Measurements from ENCODE around the gene TENT4B. TPM values are rescaled to one million over a fixed set of nuclear protein-coding genes. Genes with fewer than 3 reads are reported as not detected.

Gene TENT4B
- total RNA-seq, 1 experiment from 2014 or later: 13.0 TPM

- no peaks in the 10 kb centered on the region for H3K23me2 ChIP-seq (ENCODE audit: insufficient read length, low read depth, low read length, poor library complexity, severe bottlenecking)
- no peak overlapping the region for H2BK12ac ChIP-seq (ENCODE audit: insufficient read length, low read depth, low read length)
- TF ChIP-seq CTCF (conservative IDR thresholded peaks at IDR 0.05): no peak
- WGBS (ENCODE audit: extremely low coverage, insufficient read length, low lambda C conversion rate): no CpG with 5 or more reads among the region's 3 CpGs
- peaks cover 14% of the 10 kb centered on the region for H3K79me1 ChIP-seq (ENCODE audit: insufficient read depth, low read depth, low read length, poor library complexity, severe bottlenecking)
- no peak overlapping the region for H2BK5ac ChIP-seq (ENCODE audit: insufficient read length, low read length)
- no peak overlapping the region for H3K14ac ChIP-seq (ENCODE audit: insufficient read depth, low read length)
- no peak overlapping the region for H2AFZ ChIP-seq (ENCODE audit: low read length)
- H3K27ac ChIP-seq (ENCODE audit: insufficient read length, low read depth, low read length): no peak overlapping the region
- Mint-ChIP-seq H3K4me3 (no peak overlapping the region), H3K27ac (no peak overlapping the region; a peak in 1 of 7 replicates), H3K36me3 (ENCODE audit: insufficient read depth in 1 of 3, low read depth in 3 of 3) (no peaks in the 10 kb centered on the region), H3K4me1 (peaks cover 12 to 19% of the 10 kb centered on the region in 2 experiments), H3K9me3 (no peaks in the 10 kb centered on the region), H3K27me3 (ENCODE audit: low read depth) (no peaks in the 10 kb centered on the region)
- no peak overlapping the region for H2BK120ac ChIP-seq (ENCODE audit: low read depth, low read length, poor library complexity, severe bottlenecking)
- no peak overlapping the region for H3T11ph ChIP-seq (ENCODE audit: low read length)
- H3K4me1 ChIP-seq (ENCODE audit: insufficient read depth, low read length): peaks cover 2% of the 10 kb centered on the region; the same call in 1 of the 2 replicates
- H3K23ac ChIP-seq (ENCODE audit: insufficient read length, low read depth, low read length): no peak overlapping the region
- H4K20me1 ChIP-seq (ENCODE audit: control insufficient read depth, insufficient read depth, insufficient read length): no peaks in the 10 kb centered on the region
- no peaks in the 10 kb centered on the region for H3K9me3 ChIP-seq (ENCODE audit: control insufficient read depth, low read depth, low read length)
- no peak overlapping the region for H4K5ac ChIP-seq (ENCODE audit: insufficient read length, low read depth, low read length)
- no peak for DNase-seq
- no peak overlapping the region for H3K4ac ChIP-seq (ENCODE audit: low read depth, low read length)
- no peak overlapping the region for H3K4me2 ChIP-seq (ENCODE audit: insufficient read depth, insufficient read length, low read length)
- H3K9ac ChIP-seq (ENCODE audit: extremely low read depth, insufficient read length, low read length): no peak overlapping the region
- no peak overlapping the region for H2BK15ac ChIP-seq (ENCODE audit: low read depth, low read length)
- no peak overlapping the region for H4K91ac ChIP-seq (ENCODE audit: insufficient read length, low read depth, low read length)
- no peak overlapping the region for H3K18ac ChIP-seq (ENCODE audit: insufficient read length, low read depth, low read length)
- H4K8ac ChIP-seq (replicated peaks; ENCODE audit: insufficient read length, low read depth, low read length): no peak overlapping the region
- H2BK20ac ChIP-seq (ENCODE audit: low read depth, low read length, poor library complexity, severe bottlenecking): no peak overlapping the region
- no peak overlapping the region for H3K56ac ChIP-seq (ENCODE audit: insufficient read length, low read depth, low read length)
- H3K79me2 ChIP-seq (ENCODE audit: insufficient read depth, low read length): peaks cover 4% of the 10 kb centered on the region; the same call in 1 of the 2 replicates
- no peaks in the 10 kb centered on the region for H3K27me3 ChIP-seq (ENCODE audit: insufficient read depth, low read length)
- H2AK5ac ChIP-seq (ENCODE audit: insufficient read length, low read length): no peak overlapping the region
These were observed 35.6 kb downstream of the TENT4B start for GRCh38 chr16:50188619-50189136.
